Spleen (tissue), 11 donors: Measurements from ENCODE around the gene MEGF6. TPM values are rescaled to one million over a fixed set of nuclear protein-coding genes. Genes with fewer than 3 reads are reported as not detected.

Source experiments
- DNase-seq: peaks from one replicate; pipeline ENCODE4 v3.0.0-alpha.2; 2020
- H3K27ac ChIP-seq, 8 donors: fragments of 200-600 bp; sonication (generic) in 7 of 8; 1 replicate in 4 of 8; 2 replicates in 4 of 8; pipeline versions ENCODE4 v1.5.0 to v1.8.0; 2016 to 2021; ENCODE audit warnings: inconsistent platforms in 4 of 8, mild to moderate bottlenecking in 4 of 8, moderate library complexity in 1 of 8
- H3K27me3 ChIP-seq, 7 donors: fragments of 200-600 bp; sonication (generic) in 6 of 7; replicated peaks in 1 of 7; 1 replicate in 4 of 7; 2 replicates in 3 of 7; pipeline versions ENCODE4 v1.5.0 to v1.8.0; 2016 to 2021; ENCODE audit warnings: inconsistent platforms in 3 of 7, mild to moderate bottlenecking in 1 of 7
- H3K36me3 ChIP-seq, 6 donors: fragments of 200-600 bp; sonication (generic) in 5 of 6; 1 replicate in 4 of 6; 2 replicates in 2 of 6; pipeline versions ENCODE4 v1.5.0 to v1.8.0; 2016 to 2021; ENCODE audit warnings: inconsistent platforms in 2 of 6
- H3K4me1 ChIP-seq, 6 donors: fragments of 200-600 bp; sonication (generic) in 5 of 6; 1 replicate in 3 of 6; 2 replicates in 3 of 6; pipeline versions ENCODE4 v1.5.0 to v1.8.0; 2016 to 2021; ENCODE audit warnings: inconsistent platforms in 3 of 6
- H3K4me3 ChIP-seq, 8 donors: fragments of 200-600 bp; sonication (generic) in 7 of 8; 1 replicate in 4 of 8; 2 replicates in 4 of 8; pipeline versions ENCODE4 v1.5.0 to v1.8.0; 2016 to 2021; ENCODE audit warnings: inconsistent platforms in 4 of 8, mild to moderate bottlenecking in 4 of 8, moderate library complexity in 2 of 8
- H3K9me3 ChIP-seq, 8 donors: fragments of 200-600 bp; sonication (generic) in 7 of 8; 1 replicate in 4 of 8; 2 replicates in 4 of 8; pipeline versions ENCODE4 v1.5.0 to v1.8.0; 2016 to 2021; ENCODE audit warnings: inconsistent platforms in 4 of 8
- POLR2A ChIP-seq, 3 donors: fragments of 450-650 bp; IDR thresholded peaks; one replicate each; pipeline ENCODE4 v1.5.1; 2017; ENCODE audit warnings: antibody characterized with exemption in 3 of 3, mild to moderate bottlenecking in 1 of 3
- POLR2AphosphoS5 ChIP-seq, 3 donors: sonication (generic); formaldehyde crosslinking; IDR thresholded peaks; one replicate each; pipeline ENCODE4 v1.5.1; 2017; ENCODE audit warnings: antibody characterized with exemption in 3 of 3
- WGBS, 5 donors: extraction: QIAGEN DNeasy Blood & Tissue Kit in 3 of 5; methylation state at CpG; one replicate each; pipeline versions ENCODE4 v1.1.5 to v1.1.7; 2013 to 2018; 5-methylcytosine and 5-hydroxymethylcytosine counted together
- intact Hi-C: fragments of 100-400 bp; cut with DNase I; formaldehyde crosslinking; loops from one replicate; pipeline ENCODE4 v1.15.0; 2023; ENCODE audit warnings: low total_unique reads
- polyA plus RNA-seq, 3 donors: library from polyadenylated mRNA; stranded (reverse); fragments of 200-250 nt; gene quantifications; one replicate each; pipeline ENCODE4 v1.2.1, GENCODE V29; 2013
- total RNA-seq, 7 donors: library from RNA; depleted of rRNA in 3 of 7; stranded (reverse); fragments of >200 nt in 3 of 7; fragmentation: NEBNext Ultra II Directional in 4 of 7; extraction: Animal tissue kit (Norgen Biotek cat#: 25700) in 4 of 7; gene quantifications; one replicate each; pipeline versions ENCODE4 v1.1.0 to v1.2.1, GENCODE V29; 2016 to 2021
- TF ChIP-seq, protein P1 (sequence below), 11 experiments: fragments of 200-600 bp in 7 of 11; fragments of 450-650 bp in 4 of 11; sonication (generic) in 4 of 11; IDR thresholded peaks in 8 of 11; conservative IDR thresholded peaks in 3 of 11; 1 replicate in 7 of 11; 2 replicates in 4 of 11; pipeline versions ENCODE4 v1.4.0 to v1.8.0; 2016 to 2021; ENCODE audit warnings: antibody characterized with exemption in 11 of 11, inconsistent platforms in 4 of 11, mild to moderate bottlenecking in 1 of 11
- donor health status: healthy with polysubstance abuse.
- donor health status: DM: no; HTN: no; CAD: no; lungs with moderate emphysema.
- donor health status: DM: no; HTN: no; CAD: no.
- donor health status: Bipolar disorder and iron deficiency.
- donor health status: healthy.
- donor health status: DM: no; HTN: no; CAD: no.
- donor health status: DM: yes; HTN: yes; CAD: no.

MEGF6 gene
- total and polyA plus RNA-seq, 10 donors = 8.7 to 39.5 (median 20.3) TPM

- Histone ChIP-seq H3K9me3 (no peaks in the 10 kb centered on the region), H3K27me3 (no peaks in the 10 kb centered on the region), H3K4me3 (no peak overlapping the region), H3K27ac (no peak overlapping the region), H3K4me1 (peaks cover 0 to 3% (median under 1%) of the 10 kb centered on the region in 6 donors), H3K36me3 (peaks cover 0 to 30% (median 0%) of the 10 kb centered on the region in 6 donors)
- no peak for DNase-seq
- intact Hi-C loops = no loop called here
- 84 to 97% (median 93%) methylated on average over 7 to 20 of the region's 20 CpGs for WGBS, 5 donors
- TF ChIP-seq, protein P1, sequence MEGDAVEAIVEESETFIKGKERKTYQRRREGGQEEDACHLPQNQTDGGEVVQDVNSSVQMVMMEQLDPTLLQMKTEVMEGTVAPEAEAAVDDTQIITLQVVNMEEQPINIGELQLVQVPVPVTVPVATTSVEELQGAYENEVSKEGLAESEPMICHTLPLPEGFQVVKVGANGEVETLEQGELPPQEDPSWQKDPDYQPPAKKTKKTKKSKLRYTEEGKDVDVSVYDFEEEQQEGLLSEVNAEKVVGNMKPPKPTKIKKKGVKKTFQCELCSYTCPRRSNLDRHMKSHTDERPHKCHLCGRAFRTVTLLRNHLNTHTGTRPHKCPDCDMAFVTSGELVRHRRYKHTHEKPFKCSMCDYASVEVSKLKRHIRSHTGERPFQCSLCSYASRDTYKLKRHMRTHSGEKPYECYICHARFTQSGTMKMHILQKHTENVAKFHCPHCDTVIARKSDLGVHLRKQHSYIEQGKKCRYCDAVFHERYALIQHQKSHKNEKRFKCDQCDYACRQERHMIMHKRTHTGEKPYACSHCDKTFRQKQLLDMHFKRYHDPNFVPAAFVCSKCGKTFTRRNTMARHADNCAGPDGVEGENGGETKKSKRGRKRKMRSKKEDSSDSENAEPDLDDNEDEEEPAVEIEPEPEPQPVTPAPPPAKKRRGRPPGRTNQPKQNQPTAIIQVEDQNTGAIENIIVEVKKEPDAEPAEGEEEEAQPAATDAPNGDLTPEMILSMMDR (IDR thresholded peaks at IDR 0.05 in 8 of 11, conservative IDR thresholded peaks at IDR 0.05 in 3 of 11) = no peak
- TF ChIP-seq POLR2A (IDR thresholded peaks at IDR 0.05) = no peak
- no peak for TF ChIP-seq POLR2AphosphoS5 (IDR thresholded peaks at IDR 0.05)
Measured at GRCh38 chr1:3496916-3497315, 114.4 kb downstream of the MEGF6 start.

- intact Hi-C loops = no loop called here
- Histone ChIP-seq H3K4me1 (peaks cover 0 to 11% (median 9%) of the 10 kb centered on the region in 6 donors), H3K27ac (no peak overlapping the region), H3K27me3 (no peaks in the 10 kb centered on the region), H3K36me3 (peaks cover 0 to 30% (median 0%) of the 10 kb centered on the region in 6 donors), H3K9me3 (no peaks in the 10 kb centered on the region), H3K4me3 (no peak overlapping the region)
- WGBS, 5 donors = 68 to 81% (median 75%) methylated on average over 13 to 36 of the region's 36 CpGs
- DNase-seq = no peak
- TF ChIP-seq POLR2A (IDR thresholded peaks at IDR 0.05) (no peak), POLR2AphosphoS5 (IDR thresholded peaks at IDR 0.05) (no peak)
- TF ChIP-seq, protein P1 (IDR thresholded peaks at IDR 0.05 in 8 of 11, conservative IDR thresholded peaks at IDR 0.05 in 3 of 11) = no peak
Measured at GRCh38 chr1:3495776-3496745, 115.2 kb downstream of the MEGF6 start.

- WGBS, 5 donors = 86 to 94% (median 89%) methylated on average over 10 to 34 of the region's 34 CpGs
- Histone ChIP-seq H3K27ac (no peak overlapping the region), H3K9me3 (no peaks in the 10 kb centered on the region), H3K4me3 (no peak overlapping the region), H3K36me3 (peaks cover 0 to 39% (median 0%) of the 10 kb centered on the region in 6 donors), H3K27me3 (no peaks in the 10 kb centered on the region), H3K4me1 (peaks cover 0 to 13% (median 12%) of the 10 kb centered on the region in 6 donors)
- intact Hi-C loops = no loop called here
- DNase-seq = no peak
- TF ChIP-seq POLR2AphosphoS5 (IDR thresholded peaks at IDR 0.05) = peak in 1 of 3 donors; percentile 10
- TF ChIP-seq, protein P1 (IDR thresholded peaks at IDR 0.05 in 8 of 11, conservative IDR thresholded peaks at IDR 0.05 in 3 of 11) = no peak
- no peak for TF ChIP-seq POLR2A (IDR thresholded peaks at IDR 0.05)
Measured at GRCh38 chr1:3494321-3495308, 116.7 kb downstream of the MEGF6 start.
